ENCODE results near the gene MACC1. TPM values are rescaled to one million over a fixed set of nuclear protein-coding genes. Genes with fewer than 3 reads are reported as not detected.
"Not testable (repeated sequence)": the region's sequence is repeated elsewhere in the genome, so short reads cannot be mapped to it uniquely, and the experiment has no call there.

The MACC1 gene
- total RNA-seq, 1 donor from 2014 or later: not detected

DNA sequence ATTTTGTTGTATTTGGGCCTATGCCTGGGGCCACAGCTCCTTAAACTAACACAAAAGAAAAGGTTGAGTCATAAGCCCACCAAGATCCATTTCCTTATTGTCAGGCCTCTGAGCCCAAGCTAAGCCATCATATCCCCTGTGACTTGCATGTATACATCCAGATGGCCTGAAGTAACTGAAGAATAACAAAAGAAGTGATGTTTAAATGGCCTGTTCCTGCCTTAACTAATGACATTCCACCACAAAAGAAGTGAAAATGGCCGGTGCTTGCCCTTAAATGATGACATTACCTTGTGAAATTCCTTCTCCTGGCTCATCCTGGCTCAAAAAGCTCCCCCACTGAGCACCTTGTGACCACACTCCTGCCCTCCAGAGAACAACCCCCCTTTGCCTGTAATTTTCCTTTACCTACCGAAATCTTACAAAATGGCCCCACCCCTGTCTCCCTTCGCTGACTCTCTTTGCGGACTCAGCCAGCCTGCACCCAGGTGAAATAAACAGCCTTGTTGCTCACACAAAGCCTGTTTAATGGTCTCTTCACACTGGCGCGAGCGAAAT is 96.5 kb downstream of the MACC1 start:
- H3K4me3 ChIP-seq (ENCODE audit: low read length in 3 of 3); H3K27me3 ChIP-seq (ENCODE audit: control insufficient read depth in 3 of 3, insufficient read depth in 3 of 3, low read length in 3 of 3); H3K4me1 ChIP-seq (ENCODE audit: control insufficient read depth in 3 of 3, insufficient read depth in 3 of 3, low read length in 3 of 3); H3K9ac ChIP-seq (ENCODE audit: low read depth in 1 of 3, low read length in 3 of 3); H3K36me3 ChIP-seq (ENCODE audit: control insufficient read depth in 3 of 3, insufficient read depth in 3 of 3, low read length in 3 of 3); H3K9me3 ChIP-seq (ENCODE audit: control insufficient read depth in 3 of 3, low read length in 3 of 3); H3K27ac ChIP-seq (ENCODE audit: low read depth, low read length): not testable (repeated sequence)

DNA sequence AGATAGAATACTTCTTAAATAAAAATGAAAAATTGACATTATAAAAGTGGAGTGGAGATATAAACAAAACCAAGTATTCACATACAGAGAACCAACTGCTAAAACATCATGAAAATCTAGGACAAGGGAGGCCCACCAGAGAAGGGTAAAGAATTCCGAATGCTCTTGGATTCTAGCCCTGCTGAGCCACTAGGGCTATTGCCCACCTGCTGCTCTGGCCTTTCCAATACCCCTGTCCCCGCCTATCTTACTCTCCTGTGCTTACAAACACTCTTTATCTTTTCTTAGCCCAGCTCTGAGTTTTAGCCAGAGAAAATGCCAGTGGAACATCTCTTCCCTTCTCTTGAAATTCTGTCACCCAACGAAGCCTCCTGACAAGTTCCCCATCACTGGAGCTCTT is 100.3 kb downstream of the MACC1 start:
- H3K4me3 ChIP-seq (ENCODE audit: low read length in 3 of 3): no peak overlapping the region
- H3K27ac ChIP-seq (ENCODE audit: low read depth, low read length): no peak overlapping the region
- H3K4me1 ChIP-seq (ENCODE audit: control insufficient read depth in 3 of 3, insufficient read depth in 3 of 3, low read length in 3 of 3): no peaks in the 10 kb centered on the region
- H3K9me3 ChIP-seq (ENCODE audit: control insufficient read depth in 3 of 3, low read length in 3 of 3): no peaks in the 10 kb centered on the region
- no peaks in the 10 kb centered on the region for H3K27me3 ChIP-seq (ENCODE audit: control insufficient read depth in 3 of 3, insufficient read depth in 3 of 3, low read length in 3 of 3)
- H3K36me3 ChIP-seq (ENCODE audit: control insufficient read depth in 3 of 3, insufficient read depth in 3 of 3, low read length in 3 of 3): no peaks in the 10 kb centered on the region
- H3K9ac ChIP-seq (ENCODE audit: low read depth in 1 of 3, low read length in 3 of 3): no peak overlapping the region

DNA sequence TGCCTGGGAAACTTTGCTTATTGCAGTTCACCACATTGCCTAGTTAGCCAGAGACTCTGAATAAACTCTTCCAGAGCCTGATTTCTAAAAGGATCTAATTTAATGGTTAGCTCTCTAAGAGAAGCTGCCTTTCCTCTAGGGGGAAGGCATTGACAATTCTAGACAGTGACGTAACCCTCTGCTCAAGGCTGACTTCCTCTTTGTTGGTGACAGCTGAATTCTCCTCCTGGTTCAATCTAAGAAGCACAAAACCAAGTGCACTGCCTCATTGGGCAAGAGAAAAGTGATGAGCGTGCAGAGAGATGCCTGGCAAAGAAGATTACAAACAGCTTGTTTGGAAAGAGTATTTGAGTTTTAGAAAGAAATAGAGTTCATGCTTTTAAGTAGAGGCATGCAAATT is 102.7 kb downstream of the MACC1 start:
- Histone ChIP-seq H3K4me3 (ENCODE audit: low read length in 3 of 3) (no peak overlapping the region), H3K4me1 (ENCODE audit: control insufficient read depth in 3 of 3, insufficient read depth in 3 of 3, low read length in 3 of 3) (no peaks in the 10 kb centered on the region), H3K9me3 (ENCODE audit: control insufficient read depth in 3 of 3, low read length in 3 of 3) (no peaks in the 10 kb centered on the region)

DNA sequence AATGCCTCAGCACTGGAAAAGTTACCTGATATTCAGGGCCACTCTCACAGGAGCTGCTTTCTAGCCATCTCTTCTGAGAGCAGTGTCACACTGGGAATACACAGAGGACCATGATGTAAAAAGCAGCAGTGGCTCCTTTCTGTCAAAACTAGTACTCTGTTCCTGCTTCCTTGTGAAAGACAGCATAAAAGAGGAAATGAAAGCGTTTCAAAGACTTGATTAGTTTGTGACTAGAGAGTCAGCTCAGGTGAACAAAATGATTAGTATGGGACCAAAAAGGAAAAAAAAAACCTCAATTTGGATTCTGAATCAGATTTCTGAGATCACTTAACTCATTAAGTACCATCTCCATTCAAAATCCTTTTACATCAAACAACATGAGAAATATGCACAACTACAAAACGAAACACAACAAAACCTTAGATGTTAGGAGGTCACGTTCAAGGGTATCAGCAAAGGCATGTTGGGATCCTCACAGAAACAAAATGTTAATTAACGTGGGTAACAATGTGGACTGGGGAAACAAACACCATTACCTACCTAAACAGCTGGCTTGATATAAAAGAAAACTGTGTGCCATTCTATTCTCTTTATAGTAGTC is 103.7 kb downstream of the MACC1 start:
- H3K4me1 ChIP-seq (ENCODE audit: control insufficient read depth in 3 of 3, insufficient read depth in 3 of 3, low read length in 3 of 3): no peaks in the 10 kb centered on the region
- no peaks in the 10 kb centered on the region for H3K36me3 ChIP-seq (ENCODE audit: control insufficient read depth in 3 of 3, insufficient read depth in 3 of 3, low read length in 3 of 3)
- H3K4me3 ChIP-seq (ENCODE audit: low read length in 3 of 3): no peak overlapping the region
- H3K9me3 ChIP-seq (ENCODE audit: control insufficient read depth in 3 of 3, low read length in 3 of 3): no peaks in the 10 kb centered on the region
- no peaks in the 10 kb centered on the region for H3K27me3 ChIP-seq (ENCODE audit: control insufficient read depth in 3 of 3, insufficient read depth in 3 of 3, low read length in 3 of 3)
- no peak overlapping the region for H3K9ac ChIP-seq (ENCODE audit: low read depth in 1 of 3, low read length in 3 of 3)
- no peak overlapping the region for H3K27ac ChIP-seq (ENCODE audit: low read depth, low read length)

More for the DNA sequence above, 102.7 kb downstream of the MACC1 start:
- H3K9ac ChIP-seq (ENCODE audit: low read depth in 1 of 3, low read length in 3 of 3): no peak overlapping the region
- H3K36me3 ChIP-seq (ENCODE audit: control insufficient read depth in 3 of 3, insufficient read depth in 3 of 3, low read length in 3 of 3): no peaks in the 10 kb centered on the region
- no peak overlapping the region for H3K27ac ChIP-seq (ENCODE audit: low read depth, low read length)
- no peaks in the 10 kb centered on the region for H3K27me3 ChIP-seq (ENCODE audit: control insufficient read depth in 3 of 3, insufficient read depth in 3 of 3, low read length in 3 of 3)

DNA sequence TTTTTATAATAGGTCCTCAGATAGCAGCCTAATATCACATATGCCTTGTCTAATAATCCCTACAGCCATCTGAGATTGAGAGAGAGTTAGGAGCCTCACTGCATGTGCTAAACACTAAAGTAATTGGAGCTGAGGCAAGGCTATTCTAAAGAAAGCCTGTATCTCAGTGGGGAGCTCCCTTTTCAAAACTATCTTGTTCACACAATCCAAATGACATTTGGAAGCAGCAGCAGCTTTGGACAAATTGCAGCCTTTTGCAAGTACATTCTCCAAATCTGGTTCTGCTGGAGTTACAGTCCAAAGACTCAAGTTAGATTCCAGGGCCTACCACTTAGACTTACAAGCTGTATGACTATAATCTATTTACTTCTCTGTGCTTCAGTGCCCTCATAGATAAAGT is 104.5 kb downstream of the MACC1 start:
- no peak overlapping the region for H3K27ac ChIP-seq (ENCODE audit: low read depth, low read length)

DNA sequence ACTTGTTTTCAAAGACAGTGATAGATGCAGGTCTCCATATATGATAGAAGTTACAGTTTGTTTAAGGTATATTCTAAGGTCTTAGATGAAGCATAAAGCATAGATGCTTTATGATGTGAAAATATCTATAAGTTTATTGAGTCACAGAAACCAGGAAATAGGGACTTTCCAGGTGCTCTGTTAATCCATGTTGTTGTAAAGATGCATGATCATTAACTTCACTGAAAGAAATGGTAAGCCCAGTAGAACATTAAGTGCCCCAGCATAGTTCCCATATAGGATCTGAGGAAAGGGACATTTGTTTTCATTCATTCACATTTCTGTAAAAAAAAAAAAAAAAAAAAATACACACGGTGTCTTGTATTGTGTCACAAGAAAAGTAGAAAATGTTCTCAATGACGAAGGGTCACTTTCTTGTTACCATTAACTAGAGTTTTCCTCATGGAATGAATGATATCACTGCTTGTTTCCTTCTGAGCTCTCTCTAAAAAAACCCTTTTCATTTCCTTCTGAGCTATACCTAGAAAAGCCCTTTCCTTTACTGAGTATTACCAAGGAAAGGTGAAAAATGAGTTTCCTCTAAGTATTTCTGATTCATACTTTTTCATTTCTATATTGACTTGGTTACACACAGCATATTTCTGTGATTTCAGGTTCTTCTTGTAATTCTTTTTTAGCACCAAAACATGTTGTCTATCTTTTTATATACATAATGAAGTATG is 105.2 kb downstream of the MACC1 start:
- no peaks in the 10 kb centered on the region for H3K9me3 ChIP-seq (ENCODE audit: control insufficient read depth in 3 of 3, low read length in 3 of 3)
- H3K27me3 ChIP-seq (ENCODE audit: control insufficient read depth in 3 of 3, insufficient read depth in 3 of 3, low read length in 3 of 3): no peaks in the 10 kb centered on the region
- no peaks in the 10 kb centered on the region for H3K4me1 ChIP-seq (ENCODE audit: control insufficient read depth in 3 of 3, insufficient read depth in 3 of 3, low read length in 3 of 3)
- H3K4me3 ChIP-seq (ENCODE audit: low read length in 3 of 3): no peak overlapping the region
- no peak overlapping the region for H3K9ac ChIP-seq (ENCODE audit: low read depth in 1 of 3, low read length in 3 of 3)
- H3K27ac ChIP-seq (ENCODE audit: low read depth, low read length): no peak overlapping the region
- H3K36me3 ChIP-seq (ENCODE audit: control insufficient read depth in 3 of 3, insufficient read depth in 3 of 3, low read length in 3 of 3): no peaks in the 10 kb centered on the region

More for the DNA sequence above, 104.5 kb downstream of the MACC1 start:
- H3K36me3 ChIP-seq (ENCODE audit: control insufficient read depth in 3 of 3, insufficient read depth in 3 of 3, low read length in 3 of 3): no peaks in the 10 kb centered on the region
- no peak overlapping the region for H3K9ac ChIP-seq (ENCODE audit: low read depth in 1 of 3, low read length in 3 of 3)
- no peak overlapping the region for H3K4me3 ChIP-seq (ENCODE audit: low read length in 3 of 3)
- no peaks in the 10 kb centered on the region for H3K9me3 ChIP-seq (ENCODE audit: control insufficient read depth in 3 of 3, low read length in 3 of 3)
- H3K27me3 ChIP-seq (ENCODE audit: control insufficient read depth in 3 of 3, insufficient read depth in 3 of 3, low read length in 3 of 3): no peaks in the 10 kb centered on the region
- H3K4me1 ChIP-seq (ENCODE audit: control insufficient read depth in 3 of 3, insufficient read depth in 3 of 3, low read length in 3 of 3): no peaks in the 10 kb centered on the region

DNA sequence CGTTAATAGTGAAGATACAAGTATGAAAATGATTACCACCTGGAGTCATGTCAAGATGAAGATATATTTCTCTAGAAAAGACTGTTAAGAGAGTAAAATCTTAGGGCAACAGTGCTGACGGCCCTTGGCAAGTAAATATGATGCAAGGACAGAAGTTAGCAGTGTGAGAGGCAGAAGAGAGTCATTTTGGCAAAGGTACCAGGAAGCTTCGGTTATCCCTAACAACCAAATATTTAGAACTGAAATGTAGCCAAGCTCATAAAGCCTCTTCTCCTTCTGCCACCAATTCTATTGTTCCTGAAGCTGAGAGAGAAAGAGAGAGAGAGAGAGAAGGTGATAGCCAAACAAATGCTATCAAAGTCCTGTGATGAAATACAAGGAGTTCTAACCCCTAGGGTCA is 109.6 kb downstream of the MACC1 start:
- no peaks in the 10 kb centered on the region for H3K4me1 ChIP-seq (ENCODE audit: control insufficient read depth in 3 of 3, insufficient read depth in 3 of 3, low read length in 3 of 3)

DNA sequence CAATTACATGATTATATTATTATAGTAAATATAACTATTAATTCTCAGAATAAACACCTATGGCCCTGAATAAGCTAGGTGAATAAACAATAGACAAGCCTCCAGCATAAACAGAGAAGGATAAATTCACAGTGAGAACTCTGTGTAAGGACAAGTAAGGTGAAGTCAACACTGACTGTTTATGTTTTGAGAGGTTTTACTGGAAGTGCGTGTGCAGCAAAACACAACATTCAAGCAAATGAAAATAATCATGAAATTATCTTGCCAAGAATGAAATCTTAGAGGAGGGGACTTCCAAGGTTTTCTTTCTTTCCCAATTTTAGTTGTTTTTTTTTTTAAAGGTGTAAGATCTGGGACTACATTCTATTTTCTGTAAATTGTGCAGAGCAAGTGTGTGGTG is 112.5 kb downstream of the MACC1 start:
- H3K27ac ChIP-seq (ENCODE audit: low read depth, low read length): no peak overlapping the region
- H3K36me3 ChIP-seq (ENCODE audit: control insufficient read depth in 3 of 3, insufficient read depth in 3 of 3, low read length in 3 of 3): no peaks in the 10 kb centered on the region
- no peak overlapping the region for H3K4me3 ChIP-seq (ENCODE audit: low read length in 3 of 3)
- H3K27me3 ChIP-seq (ENCODE audit: control insufficient read depth in 3 of 3, insufficient read depth in 3 of 3, low read length in 3 of 3): no peaks in the 10 kb centered on the region
- H3K4me1 ChIP-seq (ENCODE audit: control insufficient read depth in 3 of 3, insufficient read depth in 3 of 3, low read length in 3 of 3): no peaks in the 10 kb centered on the region
- H3K9ac ChIP-seq (ENCODE audit: low read depth in 1 of 3, low read length in 3 of 3): no peak overlapping the region
- H3K9me3 ChIP-seq (ENCODE audit: control insufficient read depth in 3 of 3, low read length in 3 of 3): no peaks in the 10 kb centered on the region

More for the DNA sequence above, 109.6 kb downstream of the MACC1 start:
- peak overlapping the region; percentile 15 for H3K27ac ChIP-seq (ENCODE audit: low read depth, low read length)
- H3K27me3 ChIP-seq (ENCODE audit: control insufficient read depth in 3 of 3, insufficient read depth in 3 of 3, low read length in 3 of 3): no peaks in the 10 kb centered on the region
- no peak overlapping the region for H3K9ac ChIP-seq (ENCODE audit: low read depth in 1 of 3, low read length in 3 of 3)
- no peaks in the 10 kb centered on the region for H3K9me3 ChIP-seq (ENCODE audit: control insufficient read depth in 3 of 3, low read length in 3 of 3)
- no peaks in the 10 kb centered on the region for H3K36me3 ChIP-seq (ENCODE audit: control insufficient read depth in 3 of 3, insufficient read depth in 3 of 3, low read length in 3 of 3)
- no peak overlapping the region for H3K4me3 ChIP-seq (ENCODE audit: low read length in 3 of 3)

- Histone ChIP-seq H3K27ac (ENCODE audit: low read depth, low read length) (no peak overlapping the region), H3K9ac (ENCODE audit: low read depth in 1 of 3, low read length in 3 of 3) (no peak overlapping the region), H3K4me3 (ENCODE audit: low read length in 3 of 3) (no peak overlapping the region), H3K36me3 (ENCODE audit: control insufficient read depth in 3 of 3, insufficient read depth in 3 of 3, low read length in 3 of 3) (no peaks in the 10 kb centered on the region), H3K4me1 (ENCODE audit: control insufficient read depth in 3 of 3, insufficient read depth in 3 of 3, low read length in 3 of 3) (no peaks in the 10 kb centered on the region), H3K27me3 (ENCODE audit: control insufficient read depth in 3 of 3, insufficient read depth in 3 of 3, low read length in 3 of 3) (no peaks in the 10 kb centered on the region), H3K9me3 (ENCODE audit: control insufficient read depth in 3 of 3, low read length in 3 of 3) (no peaks in the 10 kb centered on the region)
Observed at GRCh38 chr7:20102982-20103381, 114.2 kb downstream of the MACC1 start.

DNA sequence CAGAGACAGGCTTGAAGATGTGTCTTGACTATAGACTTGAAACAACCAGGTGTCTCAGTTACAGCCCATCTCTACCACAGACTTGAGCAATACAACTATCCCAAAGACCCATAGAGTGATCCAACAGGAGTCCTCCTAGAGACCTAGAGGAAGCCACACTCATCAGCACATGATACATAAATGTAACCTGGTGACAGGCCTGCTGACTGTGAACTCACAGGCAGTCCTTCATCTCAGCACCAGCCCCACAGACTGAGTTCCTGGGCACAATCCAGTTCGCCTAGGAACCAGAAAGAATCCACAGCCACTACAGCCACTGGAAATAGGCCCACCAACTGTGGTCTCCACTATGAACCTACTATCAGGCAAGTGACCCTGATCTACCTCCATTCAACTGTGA is 121.3 kb downstream of the MACC1 start:
- H3K4me3 ChIP-seq (ENCODE audit: low read length in 3 of 3): no peak overlapping the region
- H3K9ac ChIP-seq (ENCODE audit: low read depth in 1 of 3, low read length in 3 of 3): no peak overlapping the region
- no peaks in the 10 kb centered on the region for H3K27me3 ChIP-seq (ENCODE audit: control insufficient read depth in 3 of 3, insufficient read depth in 3 of 3, low read length in 3 of 3)
- no peaks in the 10 kb centered on the region for H3K4me1 ChIP-seq (ENCODE audit: control insufficient read depth in 3 of 3, insufficient read depth in 3 of 3, low read length in 3 of 3)
- H3K27ac ChIP-seq (ENCODE audit: low read depth, low read length): no peak overlapping the region
- H3K9me3 ChIP-seq (ENCODE audit: control insufficient read depth in 3 of 3, low read length in 3 of 3): peaks cover 0 to 5% (median 0%) of the 10 kb centered on the region in 3 donors
- no peaks in the 10 kb centered on the region for H3K36me3 ChIP-seq (ENCODE audit: control insufficient read depth in 3 of 3, insufficient read depth in 3 of 3, low read length in 3 of 3)
